Gastroesophageal sphincter (tissue), 3 donors: Measurements from ENCODE around the gene CELSR1.

Experiments
- CTCF ChIP-seq, 4 experiments: fragments of 200-600 bp in 2 of 4; fragments of 450-650 bp in 2 of 4; sonication (generic) in 1 of 4; IDR thresholded peaks; one replicate each; pipeline ENCODE4 v1.5.1; 2017 to 2019; ENCODE audit warnings: antibody characterized with exemption in 4 of 4, mild to moderate bottlenecking in 2 of 4, moderate library complexity in 2 of 4
- POLR2A ChIP-seq, 2 donors: fragments of 450-650 bp; IDR thresholded peaks; one replicate each; pipeline ENCODE4 v1.6.1; 2017; ENCODE audit warnings: antibody characterized with exemption in 2 of 2, mild to moderate bottlenecking in 2 of 2, moderate library complexity in 1 of 2
- POLR2AphosphoS5 ChIP-seq: sonication (generic); formaldehyde crosslinking; IDR thresholded peaks from one replicate; pipeline ENCODE4 v1.6.1; 2017; ENCODE audit warnings: antibody characterized with exemption

GRCh38 chr22:46516638-46517037 lies 20.8 kb downstream of the CELSR1 start:
- no peak for TF ChIP-seq POLR2A (IDR thresholded peaks at IDR 0.05)
- TF ChIP-seq POLR2AphosphoS5, result no peak
- TF ChIP-seq CTCF (IDR thresholded peaks at IDR 0.05), result no peak
